Nephron (organoid): Measurements from ENCODE around the gene FOXP2.
A peak's percentile ranks its signal among the peaks of the same experiment; 100 is the strongest.
"Not testable (repeated sequence)": the region's sequence is repeated elsewhere in the genome, so short reads cannot be mapped to it uniquely, and the experiment has no call there.

Experiments used
- H3K27ac Mint-ChIP-seq, 3 experiments: 2 replicates each; pipeline ENCODE4 v1.8.0; 2020; ENCODE audit warnings: mixed read lengths in 3 of 3, mild to moderate bottlenecking in 2 of 3, moderate library complexity in 1 of 3
- H3K27me3 Mint-ChIP-seq: 2 replicates; pipeline ENCODE4 v1.8.0; 2021; ENCODE audit warnings: low read depth, mild to moderate bottlenecking, moderate library complexity, mixed read lengths
- H3K36me3 Mint-ChIP-seq: 2 replicates; pipeline ENCODE4 v1.8.0; 2020; ENCODE audit warnings: low read depth, mixed read lengths
- H3K4me1 Mint-ChIP-seq: 2 replicates; pipeline ENCODE4 v1.8.0; 2020; ENCODE audit warnings: mixed read lengths
- H3K4me3 Mint-ChIP-seq, 3 experiments: 2 replicates each; pipeline ENCODE4 v1.8.0; 2020; ENCODE audit warnings: mild to moderate bottlenecking in 3 of 3, mixed read lengths in 3 of 3, moderate library complexity in 2 of 3
- H3K9me3 Mint-ChIP-seq: 2 replicates; pipeline ENCODE4 v1.8.0; 2020; ENCODE audit warnings: mixed read lengths
- CTCF ChIP-seq, 3 experiments: fragments of 200-600 bp; sonication (generic); IDR thresholded peaks; one replicate each; pipeline ENCODE4 v1.5.0; 2021; ENCODE audit warnings: antibody characterized with exemption in 3 of 3; ENCODE audit not compliant: unreplicated experiment in 3 of 3

FOXP2 gene

GRCh38 chr7:114502454-114503254 is 88.0 kb downstream of the FOXP2 start:
- Mint-ChIP-seq H3K27ac (peak overlapping the region; percentile 70 to 86 (median 77)), H3K4me1 (peaks cover 13% of the 10 kb centered on the region), H3K4me3 (peak overlapping the region in 2 of 3 experiments; percentile 19 to 26), H3K9me3 (no peaks in the 10 kb centered on the region), H3K27me3 (no peaks in the 10 kb centered on the region), H3K36me3 (no peaks in the 10 kb centered on the region)
- no peak for TF ChIP-seq CTCF (IDR thresholded peaks at IDR 0.05; ENCODE audit: unreplicated experiment in 3 of 3)

- Mint-ChIP-seq H3K36me3 (no peaks in the 10 kb centered on the region), H3K4me3 (no peak overlapping the region), H3K4me1 (peaks cover 13% of the 10 kb centered on the region), H3K9me3 (no peaks in the 10 kb centered on the region), H3K27ac (peak overlapping the region in 1 of 3 experiments; percentile 18), H3K27me3 (no peaks in the 10 kb centered on the region)
- no peak for TF ChIP-seq CTCF (IDR thresholded peaks at IDR 0.05; ENCODE audit: unreplicated experiment in 3 of 3)
These were observed 90.0 kb downstream of the FOXP2 start for GRCh38 chr7:114504586-114504985.

DNA sequence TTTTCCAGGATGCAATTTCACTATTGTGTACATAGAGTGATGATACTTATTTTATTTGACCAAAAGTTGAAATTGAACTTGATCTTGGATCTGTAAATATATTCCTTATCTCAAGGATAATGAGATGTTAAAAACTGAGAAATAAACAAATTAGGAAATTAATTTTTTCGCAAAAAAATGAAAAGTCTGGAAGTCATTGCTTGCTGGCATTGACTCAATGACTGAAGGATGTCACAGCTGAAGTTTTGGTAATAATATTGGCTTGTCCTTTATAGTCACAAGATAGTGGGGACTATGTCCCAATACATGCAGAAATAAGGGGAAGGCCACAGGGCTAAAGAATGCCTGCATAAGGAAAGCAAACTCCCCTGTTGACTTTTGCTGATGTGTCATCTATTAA is 92.8 kb downstream of the FOXP2 start:
- Mint-ChIP-seq H3K27me3 (no peaks in the 10 kb centered on the region), H3K4me1 (peaks cover 10% of the 10 kb centered on the region), H3K4me3 (no peak overlapping the region), H3K36me3 (no peaks in the 10 kb centered on the region), H3K27ac (no peak overlapping the region), H3K9me3 (no peaks in the 10 kb centered on the region)
- no peak for TF ChIP-seq CTCF (IDR thresholded peaks at IDR 0.05; ENCODE audit: unreplicated experiment in 3 of 3)

GRCh38 chr7:114508086-114508485 is 93.5 kb downstream of the FOXP2 start:
- peaks cover 4% of the 10 kb centered on the region for H3K4me1 Mint-ChIP-seq
- TF ChIP-seq CTCF (IDR thresholded peaks at IDR 0.05; ENCODE audit: unreplicated experiment in 3 of 3), result no peak
- H3K27ac Mint-ChIP-seq, result no peak overlapping the region
- H3K27me3 Mint-ChIP-seq, result no peaks in the 10 kb centered on the region
- no peaks in the 10 kb centered on the region for H3K9me3 Mint-ChIP-seq
- no peak overlapping the region for H3K4me3 Mint-ChIP-seq
- no peaks in the 10 kb centered on the region for H3K36me3 Mint-ChIP-seq

- H3K27me3 Mint-ChIP-seq, H3K4me3 Mint-ChIP-seq, H3K9me3 Mint-ChIP-seq, H3K4me1 Mint-ChIP-seq, H3K36me3 Mint-ChIP-seq, H3K27ac Mint-ChIP-seq: not testable (repeated sequence)
These were observed 96.2 kb downstream of the FOXP2 start for GRCh38 chr7:114510824-114511223.

GRCh38 chr7:114519240-114519639 is 104.6 kb downstream of the FOXP2 start:
- no peak for TF ChIP-seq CTCF (IDR thresholded peaks at IDR 0.05; ENCODE audit: unreplicated experiment in 3 of 3)
- no peak overlapping the region for H3K4me3 Mint-ChIP-seq
- peaks cover 11% of the 10 kb centered on the region for H3K9me3 Mint-ChIP-seq
- H3K4me1 Mint-ChIP-seq, result peaks cover 6% of the 10 kb centered on the region
- peaks cover 6% of the 10 kb centered on the region for H3K36me3 Mint-ChIP-seq
- H3K27me3 Mint-ChIP-seq, result no peaks in the 10 kb centered on the region
- peak overlapping the region in 1 of 3 experiments; percentile 69 for H3K27ac Mint-ChIP-seq
